IMR-90 (cell line): ENCODE results near the gene MRPL43. TPM values are rescaled to one million over a fixed set of nuclear protein-coding genes. Genes with fewer than 3 reads are reported as not detected.

Experiments used
- ATAC-seq: fragments of 200-7000 bp; cut with Tn5 transposase; 2 replicates; pipeline ENCODE4 v1.9.1; 2020; ENCODE audit warnings: low read depth, mild to moderate bottlenecking, moderate library complexity
- BruUV-seq: library from RNA; stranded (reverse); fragments of 400-500 nt; replicated peaks from 2 replicates; lab custom pipeline; 2021; lab: Mats Ljungman, UMichigan
- CTCF ChIA-PET: fragments of 300-600 bp; formaldehyde crosslinking; extraction: SDS; loops from one replicate; lab custom pipeline; 2021; ENCODE audit warnings: antibody characterized with exemption; lab: Yijun Ruan, JAX
- POLR2A ChIA-PET: fragments of 300-600 bp; sonication (Branson Sonifier 250); formaldehyde crosslinking; loops from one replicate; lab custom pipeline; 2022; ENCODE audit warnings: antibody characterized with exemption; ENCODE audit not compliant: unreplicated experiment; lab: Charles Lee
- DNase-seq: peaks from one replicate; pipeline ENCODE4 v3.0.0; 2013
- H2AFZ ChIP-seq: replicated peaks from 2 replicates; pipeline ENCODE3; 2013; ENCODE audit warnings: low read length, mild to moderate bottlenecking; ENCODE audit not compliant: poor library complexity
- H2AK5ac ChIP-seq: 2 replicates; pipeline ENCODE4 v1.6.1; 2013; ENCODE audit warnings: low read depth, low read length, inconsistent platforms
- H2AK9ac ChIP-seq: replicated peaks from 2 replicates; pipeline ENCODE3; 2013; ENCODE audit warnings: mild to moderate bottlenecking, low read depth, low read length, moderate library complexity; ENCODE audit not compliant: poor library complexity
- H2BK120ac ChIP-seq: 2 replicates; pipeline ENCODE4 v1.6.1; 2013; ENCODE audit warnings: low read depth, low read length, inconsistent platforms
- H2BK15ac ChIP-seq: 3 replicates; pipeline ENCODE4 v1.6.1; 2013; ENCODE audit warnings: low read depth, low read length, inconsistent platforms
- H2BK20ac ChIP-seq: 2 replicates; pipeline ENCODE4 v1.6.1; 2013; ENCODE audit warnings: low read depth, mild to moderate bottlenecking, inconsistent platforms, low read length, moderate library complexity
- H2BK5ac ChIP-seq: 2 replicates; pipeline ENCODE4 v1.6.1; 2013; ENCODE audit warnings: mild to moderate bottlenecking, low read depth, low read length, inconsistent platforms; ENCODE audit not compliant: poor library complexity, severe bottlenecking
- H3K14ac ChIP-seq: replicated peaks from 2 replicates; pipeline ENCODE4 v1.6.1; 2013; ENCODE audit warnings: low read depth, low read length, inconsistent platforms
- H3K18ac ChIP-seq: 2 replicates; pipeline ENCODE4 v1.6.1; 2013; ENCODE audit warnings: low read depth, low read length, control low read depth
- H3K23ac ChIP-seq: 2 replicates; pipeline ENCODE4 v1.6.1; 2013; ENCODE audit warnings: low read depth, low read length, inconsistent platforms
- H3K27ac ChIP-seq: 2 replicates; pipeline ENCODE4 v1.5.1; 2013; ENCODE audit warnings: mild to moderate bottlenecking, control low read depth, low read length; ENCODE audit not compliant: insufficient read depth
- H3K27me3 ChIP-seq: 2 replicates; pipeline ENCODE4 v1.6.1; 2013; ENCODE audit warnings: low read length; ENCODE audit not compliant: control insufficient read depth, insufficient read depth
- H3K36me3 ChIP-seq: 2 replicates; pipeline ENCODE4 v1.6.1; 2013; ENCODE audit warnings: low read length, mixed read lengths; ENCODE audit not compliant: control insufficient read depth, insufficient read depth
- H3K4ac ChIP-seq: 2 replicates; pipeline ENCODE4 v1.6.1; 2013; ENCODE audit warnings: low read depth, low read length, inconsistent platforms
- H3K4me1 ChIP-seq: 2 replicates; pipeline ENCODE4 v1.6.1; 2013; ENCODE audit warnings: low read length, mixed read lengths; ENCODE audit not compliant: control insufficient read depth, insufficient read depth
- H3K4me2 ChIP-seq: 2 replicates; pipeline ENCODE4 v1.6.1; 2013; ENCODE audit warnings: low read depth, mild to moderate bottlenecking, control low read depth, low read length, moderate library complexity
- H3K4me3 ChIP-seq: 2 replicates; pipeline ENCODE4 v1.5.1; 2013; ENCODE audit warnings: low read depth, mild to moderate bottlenecking, control low read depth, low read length, moderate library complexity; ENCODE audit not compliant: insufficient read depth
- H3K56ac ChIP-seq: 2 replicates; pipeline ENCODE4 v1.6.1; 2013; ENCODE audit warnings: low read length, inconsistent platforms; ENCODE audit not compliant: insufficient read depth; ENCODE audit errors: extremely low read depth
- H3K79me1 ChIP-seq, 2 experiments: 2 replicates each; pipeline ENCODE4 v1.6.1; 2013; ENCODE audit warnings: low read length in 2 of 2, inconsistent platforms in 1 of 2, low read depth in 1 of 2
- H3K9ac ChIP-seq: 2 replicates; pipeline ENCODE4 v1.6.1; 2013; ENCODE audit warnings: low read depth, low read length, control low read depth
- H3K9me1 ChIP-seq: 2 replicates; pipeline ENCODE4 v1.6.1; 2013; ENCODE audit warnings: low read length, inconsistent platforms; ENCODE audit not compliant: insufficient read depth
- H3K9me3 ChIP-seq: 2 replicates; pipeline ENCODE4 v1.6.1; 2013; ENCODE audit warnings: low read length; ENCODE audit not compliant: control insufficient read depth, insufficient read depth
- H4K20me1 ChIP-seq: 2 replicates; pipeline ENCODE4 v1.6.1; 2013; ENCODE audit warnings: low read length, inconsistent platforms; ENCODE audit not compliant: insufficient read depth
- H4K5ac ChIP-seq: 2 replicates; pipeline ENCODE4 v1.6.1; 2013; ENCODE audit warnings: mild to moderate bottlenecking, low read depth, low read length, control low read depth
- H4K8ac ChIP-seq, 2 experiments: 2 replicates each; pipeline ENCODE4 v1.6.1; 2013; ENCODE audit warnings: low read depth in 2 of 2, low read length in 2 of 2, control low read depth in 1 of 2, inconsistent platforms in 1 of 2
- H4K91ac ChIP-seq: 2 replicates; pipeline ENCODE4 v1.6.1; 2013; ENCODE audit warnings: low read depth, low read length, inconsistent platforms; ENCODE audit not compliant: insufficient read depth
- BHLHE40 ChIP-seq: fragments of 150-350 bp; IDR thresholded peaks from 2 replicates; pipeline ENCODE4 v1.6.1; 2016; ENCODE audit warnings: mild to moderate bottlenecking, low read depth, low read length
- CEBPB ChIP-seq: IDR thresholded peaks from 2 replicates; pipeline ENCODE4 v1.6.1; 2012; ENCODE audit warnings: low read depth, low read length, improper control_type of control experiment
- CHD1 ChIP-seq: IDR thresholded peaks from 2 replicates; pipeline ENCODE4 v1.6.1; 2012; ENCODE audit warnings: low read depth, low read length, improper control_type of control experiment
- FOS ChIP-seq: fragments of 150-350 bp; IDR thresholded peaks from 2 replicates; pipeline ENCODE4 v1.6.1; 2016; ENCODE audit warnings: low read depth, low read length
- MAFK ChIP-seq: IDR thresholded peaks from 2 replicates; pipeline ENCODE4 v1.6.1; 2012; ENCODE audit warnings: low read depth, low read length, improper control_type of control experiment
- MAZ ChIP-seq: IDR thresholded peaks from 2 replicates; pipeline ENCODE4 v1.6.1; 2012; ENCODE audit warnings: low read depth, mild to moderate bottlenecking, low read length, improper control_type of control experiment, moderate library complexity, borderline replicate concordance
- MXI1 ChIP-seq: IDR thresholded peaks from 2 replicates; pipeline ENCODE4 v1.6.1; 2012; ENCODE audit warnings: low read depth, mild to moderate bottlenecking, low read length, moderate library complexity, borderline replicate concordance
- NFE2L2 ChIP-seq: fragments of 150-350 bp; IDR thresholded peaks from 2 replicates; pipeline ENCODE4 v1.6.1; 2016; ENCODE audit warnings: low read depth, mild to moderate bottlenecking, low read length
- POLR2A ChIP-seq: IDR thresholded peaks from 2 replicates; pipeline ENCODE4 v1.6.1; 2012; ENCODE audit warnings: mild to moderate bottlenecking, low read depth, low read length
- RAD21 ChIP-seq: IDR thresholded peaks from 2 replicates; pipeline ENCODE4 v1.6.1; 2012; ENCODE audit warnings: low read length, improper control_type of control experiment
- RCOR1 ChIP-seq: IDR thresholded peaks from 2 replicates; pipeline ENCODE4 v1.6.1; 2012; ENCODE audit warnings: mild to moderate bottlenecking, low read length, improper control_type of control experiment; ENCODE audit not compliant: insufficient replicate concordance
- RFX5 ChIP-seq: IDR thresholded peaks from 2 replicates; pipeline ENCODE4 v1.8.0; 2012; ENCODE audit warnings: low read depth, mild to moderate bottlenecking, low read length, moderate library complexity
- SMC3 ChIP-seq: fragments of 150-350 bp; IDR thresholded peaks from 2 replicates; pipeline ENCODE4 v1.6.1; 2016; ENCODE audit warnings: low read depth, mild to moderate bottlenecking, antibody characterized with exemption, low read length, moderate library complexity
- USF2 ChIP-seq: fragments of 150-350 bp; IDR thresholded peaks from 2 replicates; pipeline ENCODE4 v1.6.1; 2017; ENCODE audit warnings: mild to moderate bottlenecking, antibody characterized with exemption, low read length, low read depth
- WGBS, 2 experiments: methylation state at CpG; one replicate each; pipeline versions ENCODE4 v1.1.5 to v1.1.7; 2013; ENCODE audit warnings: missing lambda C conversion rate in 2 of 2; ENCODE audit not compliant: insufficient read length in 1 of 2; ENCODE audit errors: extremely low coverage in 2 of 2; 5-methylcytosine and 5-hydroxymethylcytosine counted together
- dilution Hi-C: fragments of 300-500 bp; cut with HindIII; formaldehyde crosslinking; loops from one replicate; pipeline ENCODE4 v1.14.3; 2018; ENCODE audit warnings: low sequenced_read_pairs; ENCODE audit not compliant: unreplicated experiment
- in situ Hi-C: fragments of 300-500 bp; cut with MboI; formaldehyde crosslinking; loops from 3 replicates; pipeline ENCODE4 v1.14.3; 2019; ENCODE audit warnings: low sequenced_read_pairs, inconsistent platforms, mixed read lengths
- intact Hi-C: fragments of 100-400 bp; cut with micrococcal nuclease; formaldehyde crosslinking; loops from 2 replicates; pipeline ENCODE4 v1.10.0; 2022
- polyA plus RNA-seq, 3 experiments: library from polyadenylated mRNA; depleted of rRNA; stranded (reverse); fragments of >200 nt; gene quantifications; 2 replicates each; pipeline ENCODE4 v1.2.3, GENCODE V29; 2012; ENCODE audit warnings: low replicate concordance in 1 of 3
- total RNA-seq: library from RNA; depleted of rRNA; stranded (reverse); fragments of >200 nt; gene quantifications from 2 replicates; pipeline ENCODE4 v1.2.3, GENCODE V29; 2012
- TF ChIP-seq, protein P1 (sequence below): fragments of 150-350 bp; IDR thresholded peaks from 2 replicates; pipeline ENCODE4 v1.6.1; 2016; ENCODE audit warnings: low read depth, mild to moderate bottlenecking, low read length, moderate library complexity, borderline replicate concordance
- TF ChIP-seq, protein P2 (sequence below): conservative IDR thresholded peaks from 2 replicates; pipeline ENCODE4 v1.5.1; 2012; ENCODE audit warnings: mild to moderate bottlenecking, low read depth, low read length, improper control_type of control experiment

Gene MRPL43
- total and polyA plus RNA-seq, 2 of the 4 experiments (the other 2 are of a cell fraction): 61.3 to 142 TPM

GRCh38 chr10:100981178-100981772 is 6.0 kb downstream of the MRPL43 start:
- H4K20me1 ChIP-seq: peaks cover 3% of the 10 kb centered on the region
- H2BK15ac ChIP-seq: no peak overlapping the region
- H3K4ac ChIP-seq: no peak overlapping the region
- H3K27ac ChIP-seq: no peak overlapping the region
- no peak overlapping the region for H2BK5ac ChIP-seq
- no peaks in the 10 kb centered on the region for H3K27me3 ChIP-seq
- DNase-seq: no peak
- BruUV-seq: no TSS peak
- peaks cover 35% of the 10 kb centered on the region for H3K36me3 ChIP-seq
- H3K9ac ChIP-seq: no peak overlapping the region
- H3K9me1 ChIP-seq: peaks cover 9% of the 10 kb centered on the region
- H4K5ac ChIP-seq: no peak overlapping the region
- H2AK5ac ChIP-seq: no peak overlapping the region
- no peak overlapping the region for H2AK9ac ChIP-seq
- no peak overlapping the region for H3K56ac ChIP-seq
- H3K4me1 ChIP-seq: no peaks in the 10 kb centered on the region
- in situ Hi-C loops (no loop called here), intact Hi-C loops (no loop called here), dilution Hi-C loops (no loop called here)
- H3K4me2 ChIP-seq: no peak overlapping the region
- no CpG with 5 or more reads among the region's 5 CpGs for WGBS, 2 experiments
- ATAC-seq: no peak
- H2BK120ac ChIP-seq: no peak overlapping the region
- no peak overlapping the region for H4K91ac ChIP-seq
- ChIA-PET POLR2A (no interaction called here), CTCF (no interaction called here)
- H4K8ac ChIP-seq: no peak overlapping the region
- peaks cover 12 to 22% of the 10 kb centered on the region in 2 experiments; a peak in 3 of 4 replicates for H3K79me1 ChIP-seq
- no peak overlapping the region for H3K4me3 ChIP-seq
- no peak overlapping the region for H3K23ac ChIP-seq
- H3K9me3 ChIP-seq: no peaks in the 10 kb centered on the region
- no peak overlapping the region for H2AFZ ChIP-seq
- no peak overlapping the region for H3K18ac ChIP-seq
- no peak overlapping the region for H3K14ac ChIP-seq
- H2BK20ac ChIP-seq: no peak overlapping the region
- TF ChIP-seq BHLHE40: no peak
- no peak for TF ChIP-seq SMC3
- no peak for TF ChIP-seq MAFK
- TF ChIP-seq CEBPB: no peak
- no peak for TF ChIP-seq MXI1
- TF ChIP-seq USF2: no peak
- no peak for TF ChIP-seq RFX5
- no peak for TF ChIP-seq MAZ
- TF ChIP-seq, protein P1, sequence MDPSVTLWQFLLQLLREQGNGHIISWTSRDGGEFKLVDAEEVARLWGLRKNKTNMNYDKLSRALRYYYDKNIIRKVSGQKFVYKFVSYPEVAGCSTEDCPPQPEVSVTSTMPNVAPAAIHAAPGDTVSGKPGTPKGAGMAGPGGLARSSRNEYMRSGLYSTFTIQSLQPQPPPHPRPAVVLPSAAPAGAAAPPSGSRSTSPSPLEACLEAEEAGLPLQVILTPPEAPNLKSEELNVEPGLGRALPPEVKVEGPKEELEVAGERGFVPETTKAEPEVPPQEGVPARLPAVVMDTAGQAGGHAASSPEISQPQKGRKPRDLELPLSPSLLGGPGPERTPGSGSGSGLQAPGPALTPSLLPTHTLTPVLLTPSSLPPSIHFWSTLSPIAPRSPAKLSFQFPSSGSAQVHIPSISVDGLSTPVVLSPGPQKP: no peak
- no peak for TF ChIP-seq FOS
- no peak for TF ChIP-seq CHD1
- TF ChIP-seq POLR2A: no peak
- TF ChIP-seq RAD21: no peak
- no peak for TF ChIP-seq NFE2L2
- no peak for TF ChIP-seq RCOR1
- TF ChIP-seq, protein P2, sequence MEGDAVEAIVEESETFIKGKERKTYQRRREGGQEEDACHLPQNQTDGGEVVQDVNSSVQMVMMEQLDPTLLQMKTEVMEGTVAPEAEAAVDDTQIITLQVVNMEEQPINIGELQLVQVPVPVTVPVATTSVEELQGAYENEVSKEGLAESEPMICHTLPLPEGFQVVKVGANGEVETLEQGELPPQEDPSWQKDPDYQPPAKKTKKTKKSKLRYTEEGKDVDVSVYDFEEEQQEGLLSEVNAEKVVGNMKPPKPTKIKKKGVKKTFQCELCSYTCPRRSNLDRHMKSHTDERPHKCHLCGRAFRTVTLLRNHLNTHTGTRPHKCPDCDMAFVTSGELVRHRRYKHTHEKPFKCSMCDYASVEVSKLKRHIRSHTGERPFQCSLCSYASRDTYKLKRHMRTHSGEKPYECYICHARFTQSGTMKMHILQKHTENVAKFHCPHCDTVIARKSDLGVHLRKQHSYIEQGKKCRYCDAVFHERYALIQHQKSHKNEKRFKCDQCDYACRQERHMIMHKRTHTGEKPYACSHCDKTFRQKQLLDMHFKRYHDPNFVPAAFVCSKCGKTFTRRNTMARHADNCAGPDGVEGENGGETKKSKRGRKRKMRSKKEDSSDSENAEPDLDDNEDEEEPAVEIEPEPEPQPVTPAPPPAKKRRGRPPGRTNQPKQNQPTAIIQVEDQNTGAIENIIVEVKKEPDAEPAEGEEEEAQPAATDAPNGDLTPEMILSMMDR: no peak
